GM12873 (cell line): ENCODE data around the gene GYS1.
A peak's percentile ranks its signal among the peaks of the same experiment; 100 is the strongest.

Source experiments
- CTCF ChIP-seq: IDR thresholded peaks from 2 replicates; pipeline ENCODE4 v1.5.1; 2012; ENCODE audit warnings: low read depth, mild to moderate bottlenecking, moderate library complexity, low read length, control low read depth; ENCODE audit not compliant: insufficient read depth; ENCODE audit errors: missing control alignments

The GYS1 gene

GRCh38 chr19:48959341-48960239 lies 33.5 kb downstream of the GYS1 start:
- no peak for TF ChIP-seq CTCF

DNA sequence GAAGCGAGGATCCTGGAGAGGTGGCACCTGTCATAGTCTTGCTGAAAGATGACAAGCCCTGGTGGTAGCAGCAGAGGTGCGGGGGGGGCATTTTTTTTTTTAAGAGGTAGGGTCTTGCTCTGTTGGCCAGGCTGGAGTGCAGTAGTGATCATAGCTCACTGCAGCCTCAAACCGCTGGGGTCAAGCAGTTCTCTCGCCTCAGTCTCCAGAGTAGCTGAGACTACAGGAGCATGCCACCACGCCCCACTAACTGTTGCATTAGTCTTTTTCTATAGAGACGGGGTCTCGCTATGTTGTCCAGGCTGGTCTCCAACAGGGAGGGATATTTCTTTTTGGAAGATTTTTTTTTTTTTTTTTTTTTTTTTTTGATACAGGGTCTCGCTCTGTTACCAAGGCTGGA lies 35.1 kb downstream of the GYS1 start:
- TF ChIP-seq CTCF, result no peak

GRCh38 chr19:48955308-48955958 lies 37.7 kb downstream of the GYS1 start:
- TF ChIP-seq CTCF, result no peak

DNA sequence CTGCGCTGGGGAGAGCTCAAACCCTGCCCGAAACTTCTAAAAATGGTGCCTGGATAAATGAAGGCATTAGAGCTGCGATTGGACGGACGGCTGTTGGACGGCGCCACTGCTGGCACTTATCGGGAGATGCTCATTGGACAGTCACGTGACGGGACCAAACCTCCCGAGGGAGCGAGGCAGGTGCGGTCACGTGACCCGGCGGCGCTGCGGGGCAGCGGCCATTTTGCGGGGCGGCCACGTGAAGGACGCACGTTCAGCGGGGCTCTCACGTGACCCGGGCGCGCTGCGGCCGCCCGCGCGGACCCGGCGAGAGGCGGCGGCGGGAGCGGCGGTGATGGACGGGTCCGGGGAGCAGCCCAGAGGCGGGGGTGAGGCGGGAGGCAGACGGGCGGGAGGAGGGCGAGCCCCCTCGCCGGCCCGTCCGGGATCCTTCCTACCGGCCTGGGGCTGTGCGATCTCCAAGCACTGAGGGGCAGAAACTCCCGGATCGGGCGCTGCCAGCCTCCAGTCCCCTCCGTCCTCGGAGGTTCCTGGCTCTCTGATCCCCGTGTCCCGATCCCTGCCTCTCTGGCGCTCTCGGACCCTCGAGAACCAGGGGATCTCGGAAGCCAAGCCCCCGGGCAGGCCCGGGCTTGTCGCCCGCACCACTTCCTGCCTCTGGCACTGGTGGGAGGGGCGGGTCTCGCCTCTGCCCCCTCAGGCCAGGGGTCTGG lies 38.4 kb downstream of the GYS1 start, which contains the start of gene BAX:
Gene BAX, plus strand, starts transcription at position 281 of the 713 bp plus-strand sequence. Its CDS starts 54 bp downstream, at position 335.
- TF ChIP-seq CTCF, result peak; percentile 17

DNA sequence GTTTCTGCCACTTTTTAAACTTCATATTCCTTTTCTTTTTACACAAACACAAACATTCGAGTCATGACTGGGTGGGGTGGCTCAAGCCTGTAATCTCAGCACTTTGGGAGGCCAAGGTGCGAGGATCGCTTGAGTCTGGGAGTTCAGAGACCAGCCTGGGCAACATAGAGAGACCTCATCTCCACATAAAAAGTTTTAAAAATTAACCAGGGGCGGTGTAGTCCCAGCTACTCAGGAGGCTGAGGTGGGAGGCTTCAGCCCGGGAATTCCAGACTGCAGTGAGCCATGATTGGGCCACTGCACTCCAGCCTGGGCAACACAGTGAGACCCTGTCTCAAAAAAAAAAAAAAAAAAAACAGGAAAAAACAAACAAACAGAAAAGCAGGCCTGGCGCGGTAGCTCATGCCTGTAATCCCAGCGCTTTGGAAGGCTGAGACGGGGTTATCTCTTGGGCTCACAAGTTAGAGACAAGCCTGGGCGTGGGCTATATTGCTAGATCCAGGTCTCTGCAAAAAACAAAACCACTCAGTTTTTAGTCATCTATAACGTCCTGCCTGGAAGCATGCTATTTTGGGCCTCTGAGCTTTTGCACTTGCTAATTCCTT lies 39.0 kb downstream of the GYS1 start:
- TF ChIP-seq CTCF, result no peak

GRCh38 chr19:48953141-48953540 lies 40.0 kb downstream of the GYS1 start:
- no peak for TF ChIP-seq CTCF
